AG04449 (cell line): Measurements from ENCODE around the gene RASGRP4.
"Not testable (repeated sequence)": the region's sequence is repeated elsewhere in the genome, so short reads cannot be mapped to it uniquely, and the experiment has no call there.

ENCODE experiments used
- CTCF ChIA-PET: fragments of 350-600 bp; formaldehyde crosslinking; extraction: SDS; loops from one replicate; lab custom pipeline; 2021; ENCODE audit warnings: antibody characterized with exemption; lab: Yijun Ruan, JAX
- POLR2A ChIA-PET: fragments of 400-600, 350-600 bp; formaldehyde crosslinking; extraction: SDS; loops from one replicate; lab custom pipeline; 2020; ENCODE audit warnings: antibody characterized with exemption, inconsistent platforms; lab: Yijun Ruan, JAX
- DNase-seq: peaks from one replicate; pipeline ENCODE4 v3.0.0-alpha.2; 2010; ENCODE audit warnings: low read depth, low spot score
- H3K4me3 ChIP-seq: 2 replicates; pipeline ENCODE4 v1.5.1; 2011; ENCODE audit warnings: low read depth, mild to moderate bottlenecking, control low read depth, low read length
- TF ChIP-seq, protein P1 (sequence below): IDR thresholded peaks from one replicate; pipeline ENCODE4 v1.5.1; 2011; ENCODE audit warnings: mild to moderate bottlenecking, moderate library complexity, low read length, control low read depth, inconsistent platforms; ENCODE audit not compliant: insufficient read depth; ENCODE audit errors: missing control alignments

RASGRP4 gene

GRCh38 chr19:38425810-38426466 is at the start of gene RASGRP4:
RASGRP4 (minus strand) TSS chr19:38426219; CDS start chr19:38426091, 128 bp downstream.
- no peak within 1 kb of the TSS for H3K4me3 ChIP-seq
- TF ChIP-seq, protein P1, sequence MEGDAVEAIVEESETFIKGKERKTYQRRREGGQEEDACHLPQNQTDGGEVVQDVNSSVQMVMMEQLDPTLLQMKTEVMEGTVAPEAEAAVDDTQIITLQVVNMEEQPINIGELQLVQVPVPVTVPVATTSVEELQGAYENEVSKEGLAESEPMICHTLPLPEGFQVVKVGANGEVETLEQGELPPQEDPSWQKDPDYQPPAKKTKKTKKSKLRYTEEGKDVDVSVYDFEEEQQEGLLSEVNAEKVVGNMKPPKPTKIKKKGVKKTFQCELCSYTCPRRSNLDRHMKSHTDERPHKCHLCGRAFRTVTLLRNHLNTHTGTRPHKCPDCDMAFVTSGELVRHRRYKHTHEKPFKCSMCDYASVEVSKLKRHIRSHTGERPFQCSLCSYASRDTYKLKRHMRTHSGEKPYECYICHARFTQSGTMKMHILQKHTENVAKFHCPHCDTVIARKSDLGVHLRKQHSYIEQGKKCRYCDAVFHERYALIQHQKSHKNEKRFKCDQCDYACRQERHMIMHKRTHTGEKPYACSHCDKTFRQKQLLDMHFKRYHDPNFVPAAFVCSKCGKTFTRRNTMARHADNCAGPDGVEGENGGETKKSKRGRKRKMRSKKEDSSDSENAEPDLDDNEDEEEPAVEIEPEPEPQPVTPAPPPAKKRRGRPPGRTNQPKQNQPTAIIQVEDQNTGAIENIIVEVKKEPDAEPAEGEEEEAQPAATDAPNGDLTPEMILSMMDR = no peak
- no peak for DNase-seq
- ChIA-PET CTCF (interaction anchor here (1.2 to 1.8 kb wide), 2 partner anchors 23 to 28 kb away, joined by 3 to 7 read pairs; partner anchors contain the start of gene FAM98C), POLR2A (no interaction called here)

DNA sequence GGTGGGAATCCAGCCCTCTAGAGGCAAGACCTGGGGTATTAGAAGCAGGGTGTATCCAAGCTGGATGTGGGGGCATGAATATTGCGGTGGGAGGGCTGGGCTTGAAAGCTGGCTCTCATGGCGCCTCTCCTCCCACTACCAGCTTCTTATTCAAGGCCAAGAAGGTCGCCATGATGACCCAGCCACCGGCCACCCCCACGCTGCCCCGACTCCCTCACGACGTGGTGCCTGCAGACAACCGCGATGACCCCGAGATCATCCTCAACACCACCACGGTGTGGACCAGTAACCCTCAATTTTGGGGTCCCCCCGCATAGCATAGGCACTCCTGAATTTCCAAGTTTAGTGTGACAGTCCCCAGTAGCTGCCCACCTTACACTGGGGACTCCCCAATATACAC is 49.2 kb upstream of the RASGRP4 start:
- ChIA-PET CTCF (no interaction called here), POLR2A (no interaction called here)
- TF ChIP-seq, protein P1 = no peak

DNA sequence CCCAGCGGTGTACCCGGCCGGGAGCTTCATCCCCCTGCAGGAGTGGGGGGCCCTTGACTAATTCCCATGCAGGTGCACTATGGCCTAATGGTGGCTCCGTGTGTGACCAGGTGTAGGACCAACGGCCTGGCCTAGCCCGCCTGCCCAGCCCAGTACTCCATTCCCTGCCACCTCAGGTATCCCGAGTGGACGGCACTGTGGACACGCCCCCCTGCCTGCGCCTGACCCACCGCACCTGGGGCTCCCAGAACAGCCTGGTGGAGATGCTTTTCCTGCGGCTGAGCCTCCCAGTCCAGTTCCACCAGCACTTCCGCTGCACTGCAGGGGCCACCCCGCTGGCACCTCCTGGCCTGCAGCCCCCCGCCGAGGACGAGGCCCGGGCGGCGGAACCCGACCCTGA is 47.2 kb upstream of the RASGRP4 start:
- ChIA-PET POLR2A (no interaction called here), CTCF (no interaction called here)
- DNase-seq = no peak
- TF ChIP-seq, protein P1 = no peak
- H3K4me3 ChIP-seq = no peak overlapping the region

More for the DNA sequence above, 49.2 kb upstream of the RASGRP4 start:
- DNase-seq = no peak
- H3K4me3 ChIP-seq = no peak overlapping the region

- POLR2A ChIA-PET, DNase-seq, H3K4me3 ChIP-seq, CTCF ChIA-PET: not testable (repeated sequence)
These were observed 46.7 kb upstream of the RASGRP4 start for GRCh38 chr19:38472725-38473124.

- TF ChIP-seq, protein P1 = no peak
- no peak for DNase-seq
- CTCF ChIA-PET = no interaction called here
- no peak overlapping the region for H3K4me3 ChIP-seq
- POLR2A ChIA-PET = no interaction called here
These were observed 44.9 kb upstream of the RASGRP4 start for GRCh38 chr19:38470788-38471480.

GRCh38 chr19:38469151-38469550 is 43.1 kb upstream of the RASGRP4 start:
- no peak overlapping the region for H3K4me3 ChIP-seq
- DNase-seq = no peak
- ChIA-PET CTCF (no interaction called here), POLR2A (no interaction called here)
- TF ChIP-seq, protein P1 = no peak
